Neural cell (in vitro differentiated cells): ENCODE measurements around the gene MANF. TPM values are rescaled to one million over a fixed set of nuclear protein-coding genes. Genes with fewer than 3 reads are reported as not detected.

Source experiments
- H2AFZ ChIP-seq: fragments of 200-600, 300-800 bp; sonication (generic), shearing (Covaris generic); 2 replicates; pipeline ENCODE4 v1.6.0; 2014; ENCODE audit warnings: low read depth, mild to moderate bottlenecking, antibody characterized with exemption, low read length, moderate library complexity
- H3F3A ChIP-seq: fragments of 200-600 bp; shearing (Covaris generic); 2 replicates; pipeline ENCODE4 v1.6.1; 2016; ENCODE audit warnings: mild to moderate bottlenecking, moderate library complexity, mixed read lengths, antibody characterized with exemption, low read length; ENCODE audit not compliant: insufficient read depth, poor library complexity, severe bottlenecking
- H3K27ac ChIP-seq: fragments of 200-600, 300-800 bp; sonication (generic), shearing (Covaris generic); 2 replicates; pipeline ENCODE4 v1.5.1; 2014; ENCODE audit warnings: mild to moderate bottlenecking, low read length, moderate library complexity
- H3K27me3 ChIP-seq: fragments of 300-800, 200-600 bp; sonication (generic), shearing (Covaris generic); 2 replicates; pipeline ENCODE4 v1.6.0; 2014; ENCODE audit warnings: mild to moderate bottlenecking, low read depth, low read length, moderate library complexity; ENCODE audit not compliant: insufficient read depth
- H3K36me3 ChIP-seq: fragments of 300-800, 200-600 bp; sonication (generic), shearing (Covaris generic); 2 replicates; pipeline ENCODE4 v1.5.1; 2014; ENCODE audit warnings: mild to moderate bottlenecking, antibody characterized with exemption, low read length, moderate library complexity; ENCODE audit not compliant: insufficient read depth
- H3K4me2 ChIP-seq: fragments of 300-800, 200-600 bp; sonication (generic), shearing (Covaris generic); 2 replicates; pipeline ENCODE4 v1.6.0; 2014; ENCODE audit warnings: mild to moderate bottlenecking, low read length
- H3K4me3 ChIP-seq: fragments of 300-800, 200-600 bp; sonication (generic), shearing (Covaris generic); 2 replicates; pipeline ENCODE4 v1.5.1; 2014; ENCODE audit warnings: mild to moderate bottlenecking, low read length, moderate library complexity
- H3K79me2 ChIP-seq: fragments of 200-600 bp; shearing (Covaris generic); replicated peaks from 2 replicates; pipeline ENCODE4 v1.6.0; 2014; ENCODE audit warnings: mild to moderate bottlenecking, low read length, moderate library complexity; ENCODE audit not compliant: insufficient read depth
- H3K9ac ChIP-seq: fragments of 300-800, 200-600 bp; sonication (generic), shearing (Covaris generic); 2 replicates; pipeline ENCODE4 v1.6.1; 2016; ENCODE audit warnings: mild to moderate bottlenecking, low read length, mixed read lengths
- H3K9me2 ChIP-seq: fragments of 200-600 bp; shearing (Covaris generic); 2 replicates; pipeline ENCODE4 v1.6.1; 2016; ENCODE audit warnings: mild to moderate bottlenecking, low read length, mixed read lengths; ENCODE audit not compliant: insufficient read depth
- H3K9me3 ChIP-seq: fragments of 200-600, 300-800 bp; sonication (generic), shearing (Covaris generic); 2 replicates; pipeline ENCODE4 v1.6.1; 2016; ENCODE audit warnings: mild to moderate bottlenecking, mixed run types, low read length, moderate library complexity, mixed read lengths
- H4K20me1 ChIP-seq: fragments of 200-600 bp; shearing (Covaris generic); 2 replicates; pipeline ENCODE4 v1.6.1; 2016; ENCODE audit warnings: mild to moderate bottlenecking, mixed run types; ENCODE audit not compliant: insufficient read depth
- EP300 ChIP-seq: fragments of 450-650 bp; conservative IDR thresholded peaks from 2 replicates; pipeline ENCODE4 v1.6.1; 2014; ENCODE audit warnings: antibody characterized with exemption, mild to moderate bottlenecking, moderate library complexity; ENCODE audit not compliant: poor library complexity, severe bottlenecking
- EZH2 ChIP-seq: fragments of 200-600, 300-800 bp; shearing (Covaris generic), sonication (generic); IDR thresholded peaks from 2 replicates; pipeline ENCODE4 v1.6.1; 2014; ENCODE audit warnings: antibody characterized with exemption, low read length, borderline replicate concordance, mild to moderate bottlenecking; ENCODE audit not compliant: insufficient read depth, poor library complexity, severe bottlenecking
- MXI1 ChIP-seq: fragments of 450-650 bp; conservative IDR thresholded peaks from 2 replicates; pipeline ENCODE4 v1.6.1; 2014; ENCODE audit warnings: antibody characterized with exemption, mild to moderate bottlenecking; ENCODE audit not compliant: poor library complexity, severe bottlenecking
- POLR2AphosphoS5 ChIP-seq: IDR thresholded peaks from 2 replicates; pipeline ENCODE4 v1.6.1; 2012
- RAD21 ChIP-seq: fragments of 450-650 bp; conservative IDR thresholded peaks from 2 replicates; pipeline ENCODE4 v1.6.1; 2014; ENCODE audit warnings: antibody characterized with exemption, mild to moderate bottlenecking, moderate library complexity
- SMC3 ChIP-seq: fragments of 450-650 bp; conservative IDR thresholded peaks from 2 replicates; pipeline ENCODE4 v1.6.1; 2014; ENCODE audit warnings: antibody characterized with exemption, mild to moderate bottlenecking, moderate library complexity; ENCODE audit not compliant: poor library complexity
- TAF1 ChIP-seq: IDR thresholded peaks from 2 replicates; pipeline ENCODE4 v1.6.1; 2012; ENCODE audit warnings: low read depth
- polyA plus RNA-seq: library from polyadenylated mRNA; depleted of rRNA; stranded (reverse); fragments of >200 nt; gene quantifications from 2 replicates; pipeline ENCODE4 v1.2.3, GENCODE V29; 2014
- TF ChIP-seq, protein P1 (sequence below): fragments of 450-650 bp; IDR thresholded peaks from 2 replicates; pipeline ENCODE4 v1.5.1; 2014; ENCODE audit warnings: antibody characterized with exemption, mild to moderate bottlenecking, moderate library complexity; ENCODE audit not compliant: poor library complexity, severe bottlenecking
- TF ChIP-seq, protein P2 (sequence below): IDR thresholded peaks from 2 replicates; pipeline ENCODE4 v1.6.1; 2012; ENCODE audit warnings: borderline replicate concordance

Gene MANF
- polyA plus RNA-seq, 1 donor from 2014 or later = 77.3 TPM

DNA sequence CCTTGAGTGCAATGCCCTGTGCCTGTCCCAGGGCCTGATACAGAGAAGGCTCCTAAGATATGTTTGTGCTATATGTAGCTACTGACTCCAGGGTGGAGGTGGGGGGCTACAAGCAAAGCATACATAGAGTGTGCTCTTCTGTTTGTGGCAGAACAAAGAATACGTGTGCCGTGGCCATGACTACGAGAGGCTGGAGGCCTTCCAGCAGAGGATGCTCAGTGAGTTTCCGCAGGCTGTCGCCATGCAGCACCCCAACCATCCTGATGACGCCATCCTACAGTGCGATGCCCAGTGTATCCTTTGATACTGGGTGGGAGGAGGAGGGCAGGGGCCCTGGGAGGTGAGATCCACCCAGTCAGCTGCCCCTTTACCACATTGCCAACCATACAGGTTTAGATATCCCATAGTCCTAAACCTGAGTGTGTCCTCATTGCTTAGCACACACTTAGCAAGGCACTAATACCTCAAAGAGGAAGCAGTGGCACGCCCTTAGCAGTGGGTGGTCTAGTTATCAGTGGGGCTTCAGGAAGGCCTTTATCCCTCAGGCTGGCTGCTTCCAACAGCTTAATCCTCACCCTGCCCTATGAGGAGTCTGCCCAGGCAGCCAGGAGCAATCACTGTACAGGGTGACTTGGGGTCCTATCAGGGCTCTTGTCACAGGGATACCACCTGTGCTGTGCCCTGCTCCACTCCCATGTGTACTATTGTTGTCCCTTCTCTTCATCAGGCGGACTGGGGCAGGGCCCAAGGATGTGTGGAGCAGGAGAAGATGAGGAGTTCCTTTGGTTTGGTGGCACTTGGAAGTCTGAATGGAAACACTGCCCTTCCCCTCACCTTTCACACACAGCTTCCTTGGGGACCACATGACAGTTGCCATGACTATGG, 30.1 kb upstream of the MANF start:
- H3K9me2 ChIP-seq = no peaks in the 10 kb centered on the region
- H3K27ac ChIP-seq = no peak overlapping the region
- H3K9ac ChIP-seq = no peak overlapping the region
- no peak overlapping the region for H3K4me3 ChIP-seq
- no peak overlapping the region for H3K4me2 ChIP-seq
- H3K9me3 ChIP-seq = no peaks in the 10 kb centered on the region
- H3K27me3 ChIP-seq = no peaks in the 10 kb centered on the region
- H4K20me1 ChIP-seq = no peaks in the 10 kb centered on the region
- no peak for TF ChIP-seq TAF1
- no peak for TF ChIP-seq EP300
- TF ChIP-seq RAD21 = no peak
- TF ChIP-seq POLR2AphosphoS5 = no peak
- TF ChIP-seq, protein P1, sequence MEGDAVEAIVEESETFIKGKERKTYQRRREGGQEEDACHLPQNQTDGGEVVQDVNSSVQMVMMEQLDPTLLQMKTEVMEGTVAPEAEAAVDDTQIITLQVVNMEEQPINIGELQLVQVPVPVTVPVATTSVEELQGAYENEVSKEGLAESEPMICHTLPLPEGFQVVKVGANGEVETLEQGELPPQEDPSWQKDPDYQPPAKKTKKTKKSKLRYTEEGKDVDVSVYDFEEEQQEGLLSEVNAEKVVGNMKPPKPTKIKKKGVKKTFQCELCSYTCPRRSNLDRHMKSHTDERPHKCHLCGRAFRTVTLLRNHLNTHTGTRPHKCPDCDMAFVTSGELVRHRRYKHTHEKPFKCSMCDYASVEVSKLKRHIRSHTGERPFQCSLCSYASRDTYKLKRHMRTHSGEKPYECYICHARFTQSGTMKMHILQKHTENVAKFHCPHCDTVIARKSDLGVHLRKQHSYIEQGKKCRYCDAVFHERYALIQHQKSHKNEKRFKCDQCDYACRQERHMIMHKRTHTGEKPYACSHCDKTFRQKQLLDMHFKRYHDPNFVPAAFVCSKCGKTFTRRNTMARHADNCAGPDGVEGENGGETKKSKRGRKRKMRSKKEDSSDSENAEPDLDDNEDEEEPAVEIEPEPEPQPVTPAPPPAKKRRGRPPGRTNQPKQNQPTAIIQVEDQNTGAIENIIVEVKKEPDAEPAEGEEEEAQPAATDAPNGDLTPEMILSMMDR = no peak
- no peak for TF ChIP-seq SMC3
- no peak for TF ChIP-seq MXI1
- TF ChIP-seq, protein P2, sequence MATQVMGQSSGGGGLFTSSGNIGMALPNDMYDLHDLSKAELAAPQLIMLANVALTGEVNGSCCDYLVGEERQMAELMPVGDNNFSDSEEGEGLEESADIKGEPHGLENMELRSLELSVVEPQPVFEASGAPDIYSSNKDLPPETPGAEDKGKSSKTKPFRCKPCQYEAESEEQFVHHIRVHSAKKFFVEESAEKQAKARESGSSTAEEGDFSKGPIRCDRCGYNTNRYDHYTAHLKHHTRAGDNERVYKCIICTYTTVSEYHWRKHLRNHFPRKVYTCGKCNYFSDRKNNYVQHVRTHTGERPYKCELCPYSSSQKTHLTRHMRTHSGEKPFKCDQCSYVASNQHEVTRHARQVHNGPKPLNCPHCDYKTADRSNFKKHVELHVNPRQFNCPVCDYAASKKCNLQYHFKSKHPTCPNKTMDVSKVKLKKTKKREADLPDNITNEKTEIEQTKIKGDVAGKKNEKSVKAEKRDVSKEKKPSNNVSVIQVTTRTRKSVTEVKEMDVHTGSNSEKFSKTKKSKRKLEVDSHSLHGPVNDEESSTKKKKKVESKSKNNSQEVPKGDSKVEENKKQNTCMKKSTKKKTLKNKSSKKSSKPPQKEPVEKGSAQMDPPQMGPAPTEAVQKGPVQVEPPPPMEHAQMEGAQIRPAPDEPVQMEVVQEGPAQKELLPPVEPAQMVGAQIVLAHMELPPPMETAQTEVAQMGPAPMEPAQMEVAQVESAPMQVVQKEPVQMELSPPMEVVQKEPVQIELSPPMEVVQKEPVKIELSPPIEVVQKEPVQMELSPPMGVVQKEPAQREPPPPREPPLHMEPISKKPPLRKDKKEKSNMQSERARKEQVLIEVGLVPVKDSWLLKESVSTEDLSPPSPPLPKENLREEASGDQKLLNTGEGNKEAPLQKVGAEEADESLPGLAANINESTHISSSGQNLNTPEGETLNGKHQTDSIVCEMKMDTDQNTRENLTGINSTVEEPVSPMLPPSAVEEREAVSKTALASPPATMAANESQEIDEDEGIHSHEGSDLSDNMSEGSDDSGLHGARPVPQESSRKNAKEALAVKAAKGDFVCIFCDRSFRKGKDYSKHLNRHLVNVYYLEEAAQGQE = no peak
- TF ChIP-seq EZH2 = no peak
- H3K79me2 ChIP-seq = no peaks in the 10 kb centered on the region
- no peaks in the 10 kb centered on the region for H3F3A ChIP-seq
- H3K36me3 ChIP-seq = no peaks in the 10 kb centered on the region
- no peak overlapping the region for H2AFZ ChIP-seq

DNA sequence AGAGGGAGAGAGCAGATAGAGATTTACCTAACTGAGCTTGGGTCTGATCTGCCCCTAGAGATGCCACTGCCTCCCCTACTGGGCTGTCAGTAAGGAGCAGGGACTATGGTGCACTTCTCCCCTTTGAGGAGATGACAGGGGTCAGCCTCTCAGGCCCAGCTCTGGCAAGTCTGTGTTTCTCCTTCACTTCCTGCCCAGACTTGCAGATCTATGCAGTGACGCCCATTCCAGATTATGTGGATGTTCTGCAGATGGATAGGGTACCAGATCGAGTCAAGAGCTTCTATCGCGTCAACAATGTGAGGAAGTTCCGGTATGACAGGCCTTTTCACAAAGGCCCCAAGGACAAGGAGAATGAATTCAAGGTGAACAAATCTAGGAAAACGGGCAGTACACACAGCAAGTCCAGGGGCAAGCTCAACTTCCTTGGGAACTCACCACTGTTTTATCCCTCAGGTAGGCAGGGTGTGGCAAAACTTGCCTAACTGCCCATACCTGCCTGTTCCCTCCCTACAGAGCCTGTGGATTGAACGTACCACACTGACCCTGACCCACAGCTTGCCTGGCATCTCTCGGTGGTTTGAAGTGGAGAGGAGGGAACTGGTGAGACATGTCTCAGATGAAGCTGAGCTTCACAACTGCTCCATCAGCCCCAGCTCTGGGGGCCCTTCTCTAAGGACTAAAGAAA, 29.1 kb upstream of the MANF start:
- Histone ChIP-seq H3K27ac (no peak overlapping the region), H3F3A (no peaks in the 10 kb centered on the region), H3K79me2 (no peaks in the 10 kb centered on the region), H3K36me3 (no peaks in the 10 kb centered on the region), H3K9me2 (no peaks in the 10 kb centered on the region), H4K20me1 (no peaks in the 10 kb centered on the region), H3K9ac (no peak overlapping the region), H3K4me2 (no peak overlapping the region), H2AFZ (no peak overlapping the region), H3K27me3 (no peaks in the 10 kb centered on the region), H3K9me3 (no peaks in the 10 kb centered on the region), H3K4me3 (no peak overlapping the region)
- TF ChIP-seq MXI1 (no peak), POLR2AphosphoS5 (no peak), EZH2 (no peak), TAF1 (no peak), EP300 (no peak), RAD21 (no peak), SMC3 (no peak)
- TF ChIP-seq, protein P1 = no peak
- TF ChIP-seq, protein P2 = no peak
